ENCODE results near the gene SALL4.
"Not testable (repeated sequence)": the region's sequence is repeated elsewhere in the genome, so short reads cannot be mapped to it uniquely, and the experiment has no call there.

Gene SALL4

GRCh38 chr20:51802170-51802751 lies at the start of gene SALL4:
TSS of gene SALL4 (minus strand) at chr20:51802521. CDS start at chr20:51802408, 113 bp downstream.
- DNase-seq (ENCODE audit: low spot score), result no peak

- DNase-seq (ENCODE audit: low spot score), result no peak
These were observed 46.0 kb upstream of the SALL4 start for GRCh38 chr20:51848346-51848745.

DNA sequence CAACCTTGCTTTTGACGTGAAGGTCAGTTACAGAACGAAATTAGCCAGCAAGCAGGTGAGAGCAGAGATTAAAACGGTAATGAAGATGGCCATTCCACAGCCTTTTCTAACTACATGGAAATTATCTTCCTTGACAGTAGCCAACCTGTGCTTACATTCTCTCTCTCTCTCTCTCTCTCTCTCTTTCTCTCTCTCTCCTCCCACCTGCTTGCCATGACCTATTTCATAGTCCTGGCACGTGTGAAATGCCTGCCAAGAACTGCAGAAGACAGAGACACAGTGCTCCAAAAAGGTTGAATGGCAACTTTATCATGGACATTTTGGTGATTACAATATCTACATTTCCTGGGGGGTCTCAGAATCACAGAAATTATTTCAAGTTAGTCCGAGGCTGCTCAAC lies 38.5 kb upstream of the SALL4 start:
- DNase-seq (ENCODE audit: low spot score), result no peak

DNA sequence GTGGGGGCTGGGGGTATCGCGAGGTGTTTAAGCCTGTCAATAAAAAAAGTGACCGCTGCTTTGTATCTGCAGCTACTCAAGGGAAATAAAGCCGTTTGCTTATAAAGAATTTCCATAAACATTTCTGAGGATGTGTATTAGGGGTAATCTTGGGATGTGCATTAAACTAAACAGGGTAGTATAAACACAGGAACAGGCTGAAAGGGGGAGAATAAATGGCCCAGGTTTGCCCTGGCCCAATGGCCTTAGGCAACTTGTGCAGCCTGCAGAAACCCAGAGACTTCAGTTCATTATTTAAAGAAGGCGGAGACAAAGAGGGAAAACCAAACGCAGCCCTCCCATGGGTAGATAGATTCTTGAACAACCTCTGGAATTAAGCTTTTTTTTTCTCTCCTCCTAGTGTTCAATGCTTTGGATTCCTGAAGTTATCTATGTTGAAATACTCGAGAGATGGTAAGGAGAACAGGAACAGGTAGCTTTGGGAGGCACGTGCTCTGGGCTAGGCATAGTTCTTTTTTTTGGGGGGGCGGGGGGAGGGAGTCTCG lies 35.6 kb upstream of the SALL4 start:
- DNase-seq (ENCODE audit: low spot score), result no peak

DNA sequence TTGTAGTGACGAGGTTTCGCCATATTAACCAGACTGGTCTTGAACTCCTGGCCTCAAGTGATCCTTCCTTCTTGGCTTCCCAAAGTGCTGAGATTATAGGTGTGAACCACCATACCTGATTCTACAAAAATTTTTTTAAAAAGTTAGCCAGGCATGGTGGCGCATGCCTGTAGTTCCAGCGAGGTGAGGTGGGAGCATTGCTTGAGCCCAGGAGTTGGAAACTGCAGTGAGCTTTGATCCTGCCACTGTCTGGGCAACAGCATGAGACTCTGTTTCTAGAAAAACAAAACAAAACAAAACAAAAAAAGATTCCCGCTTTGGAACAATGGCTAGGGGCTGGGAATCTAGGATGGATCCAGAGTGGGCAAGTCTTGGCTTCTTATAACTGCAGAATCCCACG lies 35.1 kb upstream of the SALL4 start:
- DNase-seq (ENCODE audit: low spot score), result no peak

GRCh38 chr20:51833326-51833725 lies 31.0 kb upstream of the SALL4 start:
- DNase-seq (ENCODE audit: low spot score), result no peak

- DNase-seq (ENCODE audit: low spot score), result no peak
These were observed 30.0 kb upstream of the SALL4 start for GRCh38 chr20:51832276-51832675.

- DNase-seq (ENCODE audit: low spot score), result no peak
These were observed 29.5 kb upstream of the SALL4 start for GRCh38 chr20:51831866-51832265.

- DNase-seq (ENCODE audit: low spot score), result no peak
These were observed 28.2 kb upstream of the SALL4 start for GRCh38 chr20:51830538-51830937.

GRCh38 chr20:51828762-51829161 lies 26.4 kb upstream of the SALL4 start:
- no peak for DNase-seq (ENCODE audit: low spot score)

GRCh38 chr20:51826372-51826771 lies 24.1 kb upstream of the SALL4 start:
- DNase-seq (ENCODE audit: low spot score), result no peak

GRCh38 chr20:51818479-51819008 lies 16.2 kb upstream of the SALL4 start:
- no peak for DNase-seq (ENCODE audit: low spot score)

GRCh38 chr20:51816856-51817255 lies 14.5 kb upstream of the SALL4 start:
- DNase-seq (ENCODE audit: low spot score), result not testable (repeated sequence)

GRCh38 chr20:51815383-51816076 lies 13.2 kb upstream of the SALL4 start:
- no peak for DNase-seq (ENCODE audit: low spot score)

DNA sequence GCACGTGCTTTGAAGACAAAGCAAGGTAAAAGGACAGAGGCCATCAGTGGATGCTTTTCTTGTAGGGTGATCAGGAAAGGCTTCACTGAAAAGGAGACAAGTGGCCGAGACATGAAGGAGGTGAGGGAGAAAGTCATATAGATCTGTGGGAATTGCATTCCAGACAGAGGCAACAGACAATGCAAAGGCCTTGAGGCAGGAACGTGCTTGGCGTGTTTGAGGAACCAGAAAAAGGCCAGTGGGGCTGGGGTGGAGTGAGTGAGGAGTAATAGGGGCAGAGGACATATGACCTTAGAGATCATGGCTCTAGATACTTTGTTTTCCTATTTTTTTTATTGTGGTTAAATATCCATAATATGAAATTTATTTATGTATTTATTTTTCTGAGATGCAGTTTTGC lies 10.5 kb upstream of the SALL4 start:
- no peak for DNase-seq (ENCODE audit: low spot score)

DNA sequence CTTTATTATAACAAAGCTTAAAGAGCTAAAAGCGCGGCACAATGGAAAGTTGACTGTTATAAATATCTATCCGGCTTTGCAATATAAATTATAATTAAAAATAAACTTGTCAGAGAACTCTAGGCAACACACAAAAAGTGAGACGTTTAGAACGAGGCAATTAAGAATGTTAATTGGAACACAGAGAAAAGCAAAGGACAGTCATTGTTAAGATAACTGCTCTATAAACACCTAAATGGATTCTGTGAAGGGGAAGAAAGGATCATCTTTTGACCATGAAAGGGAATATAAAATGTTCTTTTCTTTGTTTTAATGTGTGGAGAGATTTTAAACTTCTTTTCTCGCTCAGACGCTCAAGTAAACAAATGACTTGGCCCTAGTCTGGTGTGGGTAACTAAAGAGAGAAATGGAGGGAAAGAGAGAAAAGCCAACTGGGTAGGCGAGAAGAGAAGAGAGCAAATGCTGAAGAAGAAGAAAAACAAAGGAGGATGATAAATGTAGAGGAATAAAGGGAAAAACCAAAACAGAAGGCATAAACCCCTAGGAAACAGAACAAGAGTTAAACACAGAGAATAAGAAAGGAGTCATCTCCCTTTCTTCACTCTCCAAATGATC lies 9.3 kb upstream of the SALL4 start:
- no peak for DNase-seq (ENCODE audit: low spot score)

DNA sequence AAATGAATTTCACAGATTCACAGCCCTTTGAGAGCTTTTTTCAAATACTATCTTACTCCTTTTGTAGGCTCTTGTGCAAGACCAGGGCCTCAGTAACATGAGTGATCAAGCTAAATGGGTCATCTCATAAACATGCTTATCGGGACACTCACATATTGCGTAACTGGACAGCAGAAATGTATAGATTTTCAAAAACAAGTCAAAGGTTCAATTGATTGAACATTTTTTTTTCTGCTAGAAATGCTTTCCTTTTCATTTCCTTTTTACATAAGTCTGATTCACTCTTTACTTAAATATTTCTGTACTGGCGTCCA lies 8.7 kb upstream of the SALL4 start:
- DNase-seq (ENCODE audit: low spot score), result no peak

- DNase-seq (ENCODE audit: low spot score), result no peak
These were observed 8.1 kb upstream of the SALL4 start for GRCh38 chr20:51810155-51811041.

- DNase-seq (ENCODE audit: low spot score), result no peak
These were observed 5.5 kb upstream of the SALL4 start for GRCh38 chr20:51807720-51808250.

- no peak for DNase-seq (ENCODE audit: low spot score)
These were observed 2.4 kb upstream of the SALL4 start for GRCh38 chr20:51804754-51805153.

- DNase-seq (ENCODE audit: low spot score), result no peak
These were observed 980 bp upstream of the SALL4 start for GRCh38 chr20:51803148-51803854.

DNA sequence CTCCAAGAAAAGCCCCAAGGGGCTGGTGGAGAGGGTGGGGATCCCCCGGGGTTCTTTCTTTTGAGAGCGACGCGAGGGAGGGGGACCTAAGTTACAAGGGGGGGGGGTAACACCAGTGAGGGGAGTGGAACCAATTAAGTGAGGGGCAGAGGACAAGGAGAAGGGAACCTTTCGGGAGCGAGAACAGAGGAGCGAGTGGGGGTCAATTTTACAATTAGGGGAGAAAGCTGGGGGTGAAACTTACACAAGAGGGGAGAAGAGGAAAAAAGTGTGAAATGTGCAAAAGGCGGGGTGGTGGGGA lies 548 bp downstream of the SALL4 start:
- no peak for DNase-seq (ENCODE audit: low spot score)
